ENCODE measurements around the gene RASGRF2. TPM values are rescaled to one million over a fixed set of nuclear protein-coding genes. Genes with fewer than 3 reads are reported as not detected.

RASGRF2 gene
- total and polyA plus RNA-seq, 2 of the 13 experiments (the other 11 are each of a cell fraction or from before 2014, with no cell fraction given): 23.6 to 29.0 TPM

DNA sequence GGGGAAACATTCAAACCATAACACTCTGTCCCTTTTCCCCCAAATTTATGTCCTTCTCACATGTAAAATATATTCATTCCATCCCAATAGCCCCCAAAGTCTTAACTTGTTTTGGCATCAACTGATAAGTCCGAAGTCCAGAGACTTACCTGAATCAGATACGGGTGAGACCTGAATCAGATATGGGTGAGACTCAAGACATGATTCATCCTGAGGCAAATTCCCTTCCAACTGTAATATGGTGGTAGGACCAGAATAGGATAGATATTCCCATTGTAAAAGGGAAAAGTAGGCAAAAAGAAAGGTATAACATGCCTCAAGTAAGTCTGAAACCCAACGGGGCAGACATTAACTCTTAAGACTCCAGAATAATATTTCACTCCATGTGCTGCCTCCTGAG, 157.4 kb downstream of the RASGRF2 start:
- TF ChIP-seq GATAD2A (CRISPR knock-in tag; IDR thresholded peaks at IDR 0.05): no peak
- no peak for TF ChIP-seq POLR2AphosphoS2 (IDR thresholded peaks at IDR 0.05; ENCODE audit: low read depth, low read length)
- TF ChIP-seq, protein P1, sequence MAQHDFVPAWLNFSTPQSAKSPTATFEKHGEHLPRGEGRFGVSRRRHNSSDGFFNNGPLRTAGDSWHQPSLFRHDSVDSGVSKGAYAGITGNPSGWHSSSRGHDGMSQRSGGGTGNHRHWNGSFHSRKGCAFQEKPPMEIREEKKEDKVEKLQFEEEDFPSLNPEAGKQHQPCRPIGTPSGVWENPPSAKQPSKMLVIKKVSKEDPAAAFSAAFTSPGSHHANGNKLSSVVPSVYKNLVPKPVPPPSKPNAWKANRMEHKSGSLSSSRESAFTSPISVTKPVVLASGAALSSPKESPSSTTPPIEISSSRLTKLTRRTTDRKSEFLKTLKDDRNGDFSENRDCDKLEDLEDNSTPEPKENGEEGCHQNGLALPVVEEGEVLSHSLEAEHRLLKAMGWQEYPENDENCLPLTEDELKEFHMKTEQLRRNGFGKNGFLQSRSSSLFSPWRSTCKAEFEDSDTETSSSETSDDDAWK (CRISPR knock-in tag; IDR thresholded peaks at IDR 0.05): no peak
- TF ChIP-seq SMARCE1 (IDR thresholded peaks at IDR 0.05; ENCODE audit: borderline replicate concordance): no peak
- TF ChIP-seq DPF2 (CRISPR knock-in tag; IDR thresholded peaks at IDR 0.05; ENCODE audit: borderline replicate concordance, low read depth): no peak
- TF ChIP-seq HNF4A (CRISPR knock-in tag; IDR thresholded peaks at IDR 0.05): no peak
- no peak for TF ChIP-seq ZBTB42 (CRISPR knock-in tag; IDR thresholded peaks at IDR 0.05)
- no peak for TF ChIP-seq YEATS4 (CRISPR knock-in tag; IDR thresholded peaks at IDR 0.05; ENCODE audit: borderline replicate concordance)
- TF ChIP-seq, protein P2, sequence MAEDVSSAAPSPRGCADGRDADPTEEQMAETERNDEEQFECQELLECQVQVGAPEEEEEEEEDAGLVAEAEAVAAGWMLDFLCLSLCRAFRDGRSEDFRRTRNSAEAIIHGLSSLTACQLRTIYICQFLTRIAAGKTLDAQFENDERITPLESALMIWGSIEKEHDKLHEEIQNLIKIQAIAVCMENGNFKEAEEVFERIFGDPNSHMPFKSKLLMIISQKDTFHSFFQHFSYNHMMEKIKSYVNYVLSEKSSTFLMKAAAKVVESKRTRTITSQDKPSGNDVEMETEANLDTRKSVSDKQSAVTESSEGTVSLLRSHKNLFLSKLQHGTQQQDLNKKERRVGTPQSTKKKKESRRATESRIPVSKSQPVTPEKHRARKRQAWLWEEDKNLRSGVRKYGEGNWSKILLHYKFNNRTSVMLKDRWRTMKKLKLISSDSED (CRISPR knock-in tag; IDR thresholded peaks at IDR 0.05): no peak
- no peak for TF ChIP-seq ZNF839 (CRISPR knock-in tag; IDR thresholded peaks at IDR 0.05; ENCODE audit: borderline replicate concordance)
- DNase-seq (ENCODE audit: low spot score): no peak
- H4K20me1 ChIP-seq (ENCODE audit: insufficient read depth, low read length): no peaks in the 10 kb centered on the region
- H3K4me1 ChIP-seq (ENCODE audit: insufficient read depth, low read length): no peaks in the 10 kb centered on the region
- ATAC-seq: no peak
- ChIA-PET CTCF (ENCODE audit: low intra/inter-chr PET ratio, low total read pairs) (no interaction called here), POLR2A (no interaction called here)
- intact Hi-C loops (cut with micrococcal nuclease; ENCODE audit: unreplicated experiment): no loop called here
- H3K27me3 ChIP-seq (ENCODE audit: control insufficient read depth in 1 of 2, insufficient read depth in 2 of 2, low read length in 2 of 2): no peaks in the 10 kb centered on the region
- H3K4me3 ChIP-seq (replicated peaks in 1 of 3; ENCODE audit: insufficient read depth in 1 of 3, low read depth in 2 of 3, low read length in 3 of 3): no peak overlapping the region
- H3K27ac ChIP-seq (ENCODE audit: extremely low read length, insufficient read depth, low read length): no peak overlapping the region
- H3K36me3 ChIP-seq (replicated peaks in 1 of 2; ENCODE audit: control insufficient read depth in 1 of 2, insufficient read depth in 2 of 2, low read length in 2 of 2): peaks cover 33 to 76% of the 10 kb centered on the region in 2 experiments
- in situ Hi-C loops (cut with HindIII; ENCODE audit: extremely low pct_ligation_motif_present, low pct_unique_long_range_greater_than_20kb): no loop called here
- 89% methylated on average over 3 of the region's 3 CpGs for WGBS (ENCODE audit: low lambda C conversion rate)
- no peak overlapping the region for H3K4me2 ChIP-seq (ENCODE audit: low read depth, low read length)
- no peaks in the 10 kb centered on the region for H3K79me2 ChIP-seq (ENCODE audit: insufficient read depth, low read length)
- no TSS peak for BruUV-seq (replicated peaks)
- FAIRE-seq: no peak
- H2AFZ ChIP-seq (ENCODE audit: low read length): no peak overlapping the region
- no peaks in the 10 kb centered on the region for H3K9me3 ChIP-seq (ENCODE audit: low read length)
- no peak overlapping the region for H3K9ac ChIP-seq (ENCODE audit: insufficient read depth, low read depth, low read length)

Measured in HepG2 (cell line).